CD4-positive, alpha-beta T cell treated with Interleukin-17A for 1 hour (primary cell): ENCODE data around the gene GPC1.
"Not testable (repeated sequence)": the region's sequence is repeated elsewhere in the genome, so short reads cannot be mapped to it uniquely, and the experiment has no call there.

Source experiments
- DNase-seq: peaks from one replicate; pipeline ENCODE4 v3.0.0-alpha.2; 2020

GPC1 gene

GRCh38 chr2:240469239-240469636 is 33.8 kb downstream of the GPC1 start:
- DNase-seq = no peak

- no peak for DNase-seq
Observed at GRCh38 chr2:240469740-240470139, 34.3 kb downstream of the GPC1 start.

GRCh38 chr2:240472078-240472790 is 36.8 kb downstream of the GPC1 start:
- DNase-seq = no peak

GRCh38 chr2:240473211-240473610 is 37.7 kb downstream of the GPC1 start:
- no peak for DNase-seq

GRCh38 chr2:240477916-240478315 is 42.5 kb downstream of the GPC1 start:
- DNase-seq = no peak

GRCh38 chr2:240478346-240479110 is 43.1 kb downstream of the GPC1 start:
- DNase-seq = no peak

GRCh38 chr2:240479111-240479501 is 43.6 kb downstream of the GPC1 start:
- DNase-seq = no peak

GRCh38 chr2:240480834-240481623 is 45.6 kb downstream of the GPC1 start:
- DNase-seq = no peak

- no peak for DNase-seq
Observed at GRCh38 chr2:240481720-240482119, 46.3 kb downstream of the GPC1 start.

- no peak for DNase-seq
Observed at GRCh38 chr2:240482141-240482540, 46.7 kb downstream of the GPC1 start.

GRCh38 chr2:240491483-240491882 is 56.0 kb downstream of the GPC1 start:
- DNase-seq = no peak

GRCh38 chr2:240494194-240494793 is 58.8 kb downstream of the GPC1 start:
- no peak for DNase-seq

GRCh38 chr2:240494942-240495341 is 59.5 kb downstream of the GPC1 start:
- not testable (repeated sequence) for DNase-seq

- not testable (repeated sequence) for DNase-seq
Observed at GRCh38 chr2:240497082-240497481, 61.6 kb downstream of the GPC1 start.

- DNase-seq = no peak
Observed at GRCh38 chr2:240498171-240498957, 62.9 kb downstream of the GPC1 start.

GRCh38 chr2:240498958-240499260 is 63.4 kb downstream of the GPC1 start:
- DNase-seq = no peak

- DNase-seq = no peak
Observed at GRCh38 chr2:240499309-240500301, 64.1 kb downstream of the GPC1 start.

GRCh38 chr2:240500561-240501423 is 65.3 kb downstream of the GPC1 start:
- no peak for DNase-seq

GRCh38 chr2:240501531-240501991 is 66.1 kb downstream of the GPC1 start:
- DNase-seq = no peak

- DNase-seq = no peak
Observed at GRCh38 chr2:240502059-240502429, 66.6 kb downstream of the GPC1 start.
